Activated B cell treated with CpG ODN at 0.5 μM for 24 hours (primary cell): ENCODE data around the gene PLP2. TPM values are rescaled to one million over a fixed set of nuclear protein-coding genes. Genes with fewer than 3 reads are reported as not detected.

ENCODE experiments used
- ATAC-seq: fragments of 200-7000 bp; cut with Tn5 transposase; one replicate; pipeline ENCODE4 v1.10.0; 2021; ENCODE audit warnings: low read depth, mild to moderate bottlenecking, moderate library complexity
- CTCF ChIA-PET: fragments of 350-600 bp; sonication (Branson Sonifier 250); formaldehyde crosslinking; loops from one replicate; lab custom pipeline; 2021; ENCODE audit warnings: antibody characterized with exemption; lab: Charles Lee
- POLR2A ChIA-PET: fragments of 350-600 bp; sonication (Branson Sonifier 250); formaldehyde crosslinking; loops from one replicate; lab custom pipeline; 2021; ENCODE audit warnings: antibody characterized with exemption; lab: Charles Lee
- DNase-seq: peaks from one replicate; pipeline ENCODE4 v3.0.0; 2022
- H3K27ac Mint-ChIP-seq: one replicate; pipeline ENCODE4 v1.8.0; 2020; ENCODE audit warnings: mixed read lengths
- H3K27me3 Mint-ChIP-seq: one replicate; pipeline ENCODE4 v1.8.0; 2021; ENCODE audit warnings: mixed read lengths
- H3K36me3 Mint-ChIP-seq: one replicate; pipeline ENCODE4 v1.8.0; 2021; ENCODE audit warnings: low read depth, mixed read lengths
- H3K4me1 Mint-ChIP-seq: one replicate; pipeline ENCODE4 v1.8.0; 2021; ENCODE audit warnings: mixed read lengths
- H3K4me3 Mint-ChIP-seq: one replicate; pipeline ENCODE4 v1.8.0; 2020; ENCODE audit warnings: mild to moderate bottlenecking, mixed read lengths
- H3K9me3 Mint-ChIP-seq: one replicate; pipeline ENCODE4 v1.8.0; 2020; ENCODE audit warnings: mixed read lengths
- CTCF ChIP-seq: fragments of 200-600 bp; IDR thresholded peaks from one replicate; pipeline ENCODE4 v1.8.0; 2022; ENCODE audit warnings: antibody characterized with exemption, mild to moderate bottlenecking
- intact Hi-C: fragments of 100-400 bp; cut with micrococcal nuclease; formaldehyde crosslinking; loops from one replicate; pipeline ENCODE4 v1.15.1; 2024
- total RNA-seq: library from RNA; stranded (reverse); gene quantifications from 2 replicates; pipeline ENCODE4 v1.2.3, GENCODE V29; 2022

The PLP2 gene
- total RNA-seq, 1 donor from 2014 or later = 97.2 TPM

GRCh38 chrX:49204709-49205108 is 33.0 kb downstream of the PLP2 start:
- intact Hi-C loops = no loop called here
- Mint-ChIP-seq H3K4me3 (no peak overlapping the region), H3K27ac (no peak overlapping the region), H3K4me1 (peaks cover 4% of the 10 kb centered on the region), H3K27me3 (no peaks in the 10 kb centered on the region), H3K9me3 (no peaks in the 10 kb centered on the region), H3K36me3 (no peaks in the 10 kb centered on the region)
- POLR2A ChIA-PET = no interaction called here
- CTCF ChIA-PET = no interaction called here
- DNase-seq (no peak), ATAC-seq (no peak)
- no peak for TF ChIP-seq CTCF

GRCh38 chrX:49205443-49205842 is 33.7 kb downstream of the PLP2 start:
- intact Hi-C loops = no loop called here
- ATAC-seq (no peak), DNase-seq (no peak)
- Mint-ChIP-seq H3K4me1 (peaks cover 3% of the 10 kb centered on the region), H3K4me3 (no peak overlapping the region), H3K9me3 (no peaks in the 10 kb centered on the region), H3K27me3 (no peaks in the 10 kb centered on the region), H3K27ac (no peak overlapping the region), H3K36me3 (no peaks in the 10 kb centered on the region)
- POLR2A ChIA-PET = no interaction called here
- CTCF ChIA-PET = no interaction called here
- no peak for TF ChIP-seq CTCF

GRCh38 chrX:49206543-49206942 is 34.8 kb downstream of the PLP2 start:
- no peak for ATAC-seq
- intact Hi-C loops = no loop called here
- Mint-ChIP-seq H3K27me3 (no peaks in the 10 kb centered on the region), H3K4me1 (no peaks in the 10 kb centered on the region), H3K9me3 (no peaks in the 10 kb centered on the region), H3K27ac (no peak overlapping the region), H3K36me3 (no peaks in the 10 kb centered on the region), H3K4me3 (no peak overlapping the region)
- no peak for TF ChIP-seq CTCF
- no peak for DNase-seq
- CTCF ChIA-PET = no interaction called here
- POLR2A ChIA-PET = no interaction called here

- no peaks in the 10 kb centered on the region for H3K9me3 Mint-ChIP-seq
- H3K27ac Mint-ChIP-seq = no peak overlapping the region
- intact Hi-C loops = no loop called here
- H3K4me3 Mint-ChIP-seq = no peak overlapping the region
- DNase-seq (no peak), ATAC-seq (no peak)
- no peak for TF ChIP-seq CTCF
- H3K4me1 Mint-ChIP-seq = no peaks in the 10 kb centered on the region
- CTCF ChIA-PET = no interaction called here
- POLR2A ChIA-PET = interaction anchor here (0.7 kb wide), 1 partner anchor 42 kb away, joined by 3 read pairs; no protein-coding TSS in a partner anchor
- no peaks in the 10 kb centered on the region for H3K27me3 Mint-ChIP-seq
- no peaks in the 10 kb centered on the region for H3K36me3 Mint-ChIP-seq
These were observed 36.7 kb downstream of the PLP2 start for GRCh38 chrX:49208399-49208798.

- ATAC-seq = no peak
- intact Hi-C loops = no loop called here
- ChIA-PET POLR2A (no interaction called here), CTCF (no interaction called here)
- H3K9me3 Mint-ChIP-seq = no peaks in the 10 kb centered on the region
- no peak overlapping the region for H3K27ac Mint-ChIP-seq
- DNase-seq = no peak
- no peaks in the 10 kb centered on the region for H3K36me3 Mint-ChIP-seq
- H3K27me3 Mint-ChIP-seq = no peaks in the 10 kb centered on the region
- no peak for TF ChIP-seq CTCF
- no peaks in the 10 kb centered on the region for H3K4me1 Mint-ChIP-seq
- H3K4me3 Mint-ChIP-seq = no peak overlapping the region
These were observed 37.9 kb downstream of the PLP2 start for GRCh38 chrX:49209434-49210251.
